ENCODE data around the gene ATP1B1. TPM values are rescaled to one million over a fixed set of nuclear protein-coding genes. Genes with fewer than 3 reads are reported as not detected.
"Not testable (repeated sequence)": the region's sequence is repeated elsewhere in the genome, so short reads cannot be mapped to it uniquely, and the experiment has no call there.

Gene ATP1B1
- total and polyA plus RNA-seq, 2 experiments from 2014 or later: 6.9 to 16.1 TPM

DNA sequence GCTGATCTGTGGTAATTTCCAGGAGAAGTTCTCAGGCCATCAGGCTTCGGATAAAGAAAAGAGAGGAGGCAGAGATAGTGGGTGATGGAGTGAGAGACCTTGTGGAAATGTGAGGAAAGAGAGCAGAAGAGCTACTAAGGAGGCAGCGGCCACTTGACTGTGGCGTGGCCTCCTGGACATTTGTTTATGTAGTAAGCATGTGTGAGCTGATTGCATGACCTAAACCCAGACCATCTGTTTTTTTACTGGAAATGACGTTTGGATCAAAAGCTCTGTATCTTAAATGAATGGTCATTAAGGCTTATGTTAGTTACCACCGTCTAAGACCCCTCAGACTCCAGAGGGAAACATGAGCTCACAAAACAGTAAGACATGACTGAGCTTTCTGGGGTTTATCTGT is 13.6 kb downstream of the ATP1B1 start:
- no peaks in the 10 kb centered on the region for H3K9me3 ChIP-seq (ENCODE audit: low read depth)
- no peaks in the 10 kb centered on the region for H4K20me1 ChIP-seq (ENCODE audit: insufficient read depth)
- peak overlapping the region; percentile 29; the same call in 1 of the 2 replicates for H3K27ac ChIP-seq
- no peak overlapping the region for H3K4me2 ChIP-seq (ENCODE audit: unreplicated experiment)
- peak overlapping the region; percentile 52 for H2AFZ ChIP-seq
- H3K9ac ChIP-seq: no peak overlapping the region
- H3K4me3 ChIP-seq: no peak overlapping the region
- no peak for DNase-seq
- no peaks in the 10 kb centered on the region for H3K27me3 ChIP-seq (replicated peaks; ENCODE audit: insufficient read depth)
- peaks cover 13% of the 10 kb centered on the region for H3F3A ChIP-seq (ENCODE audit: insufficient read depth)
- in situ Hi-C loops (cut with MboI): loop anchor here (10.0 to 25.0 kb wide), 2 partner anchors 515 to 683 kb away; no protein-coding TSS in a partner anchor
- WGBS, 2 experiments (ENCODE audit: low coverage in 1 of 2, low lambda C conversion rate in 2 of 2, missing lambda C conversion rate in 2 of 2): 81 to 84% methylated on average over 5 of the region's 5 CpGs
- no peaks in the 10 kb centered on the region for H3K79me2 ChIP-seq (ENCODE audit: insufficient read depth)
- TF ChIP-seq EZH2phosphoT487 (IDR thresholded peaks at IDR 0.05; ENCODE audit: insufficient read depth, low read depth): no peak
- TF ChIP-seq EZH2 (IDR thresholded peaks at IDR 0.05; ENCODE audit: insufficient read depth, poor library complexity, severe bottlenecking): no peak
- H3K9me2 ChIP-seq (ENCODE audit: insufficient read depth): no peaks in the 10 kb centered on the region
- H3K36me3 ChIP-seq (ENCODE audit: low read depth): no peaks in the 10 kb centered on the region
- H3K4me1 ChIP-seq (ENCODE audit: insufficient read depth): peaks cover 14% of the 10 kb centered on the region

- H3K79me2 ChIP-seq (ENCODE audit: insufficient read depth): no peaks in the 10 kb centered on the region
- H3K27me3 ChIP-seq (replicated peaks; ENCODE audit: insufficient read depth): no peaks in the 10 kb centered on the region
- no peak overlapping the region for H3K4me2 ChIP-seq (ENCODE audit: unreplicated experiment)
- TF ChIP-seq EZH2 (IDR thresholded peaks at IDR 0.05; ENCODE audit: insufficient read depth, poor library complexity, severe bottlenecking): no peak
- no peak overlapping the region for H2AFZ ChIP-seq
- WGBS, 2 experiments (ENCODE audit: low coverage in 1 of 2, low lambda C conversion rate in 2 of 2, missing lambda C conversion rate in 2 of 2): 78 to 81% methylated on average over 6 of the region's 6 CpGs
- H3K4me1 ChIP-seq (ENCODE audit: insufficient read depth): peaks cover 14% of the 10 kb centered on the region
- no peak overlapping the region for H3K27ac ChIP-seq
- H3F3A ChIP-seq (ENCODE audit: insufficient read depth): peaks cover 13% of the 10 kb centered on the region
- no peaks in the 10 kb centered on the region for H4K20me1 ChIP-seq (ENCODE audit: insufficient read depth)
- no peaks in the 10 kb centered on the region for H3K9me2 ChIP-seq (ENCODE audit: insufficient read depth)
- in situ Hi-C loops (cut with MboI): loop anchor here (10.0 to 25.0 kb wide), 2 partner anchors 517 to 684 kb away; no protein-coding TSS in a partner anchor
- no peaks in the 10 kb centered on the region for H3K9me3 ChIP-seq (ENCODE audit: low read depth)
- DNase-seq: no peak
- H3K9ac ChIP-seq: no peak overlapping the region
- H3K36me3 ChIP-seq (ENCODE audit: low read depth): no peaks in the 10 kb centered on the region
- no peak overlapping the region for H3K4me3 ChIP-seq
These were observed 14.8 kb downstream of the ATP1B1 start for GRCh38 chr1:169121146-169121923.

- no peak overlapping the region for H2AFZ ChIP-seq
- no peaks in the 10 kb centered on the region for H3K9me2 ChIP-seq (ENCODE audit: insufficient read depth)
- H3F3A ChIP-seq (ENCODE audit: insufficient read depth): peaks cover 13% of the 10 kb centered on the region
- H3K9ac ChIP-seq: no peak overlapping the region
- no peak for DNase-seq
- in situ Hi-C loops (cut with MboI): loop anchor here (10.0 to 25.0 kb wide), 2 partner anchors 518 to 686 kb away; no protein-coding TSS in a partner anchor
- no peaks in the 10 kb centered on the region for H3K27me3 ChIP-seq (replicated peaks; ENCODE audit: insufficient read depth)
- H3K36me3 ChIP-seq (ENCODE audit: low read depth): no peaks in the 10 kb centered on the region
- TF ChIP-seq EZH2phosphoT487 (IDR thresholded peaks at IDR 0.05; ENCODE audit: insufficient read depth, low read depth) (no peak), EZH2 (IDR thresholded peaks at IDR 0.05; ENCODE audit: insufficient read depth, poor library complexity, severe bottlenecking) (no peak)
- no peak overlapping the region for H3K4me2 ChIP-seq (ENCODE audit: unreplicated experiment)
- H3K79me2 ChIP-seq (ENCODE audit: insufficient read depth): no peaks in the 10 kb centered on the region
- no peak overlapping the region for H3K27ac ChIP-seq
- H3K4me1 ChIP-seq (ENCODE audit: insufficient read depth): peaks cover 21% of the 10 kb centered on the region
- no peaks in the 10 kb centered on the region for H4K20me1 ChIP-seq (ENCODE audit: insufficient read depth)
- WGBS, 2 experiments (ENCODE audit: low coverage in 1 of 2, low lambda C conversion rate in 2 of 2, missing lambda C conversion rate in 2 of 2): 92 to 93% methylated on average over 6 of the region's 6 CpGs
- H3K4me3 ChIP-seq: no peak overlapping the region
- H3K9me3 ChIP-seq (ENCODE audit: low read depth): no peaks in the 10 kb centered on the region
These were observed 16.5 kb downstream of the ATP1B1 start for GRCh38 chr1:169122976-169123375.

GRCh38 chr1:169124459-169124858 is 18.0 kb downstream of the ATP1B1 start:
- H3K27ac ChIP-seq: no peak overlapping the region
- 96 to 97% methylated on average over 2 of the region's 2 CpGs for WGBS, 2 experiments (ENCODE audit: low coverage in 1 of 2, low lambda C conversion rate in 2 of 2, missing lambda C conversion rate in 2 of 2)
- H3K9ac ChIP-seq: no peak overlapping the region
- no peak for DNase-seq
- no peaks in the 10 kb centered on the region for H3K9me2 ChIP-seq (ENCODE audit: insufficient read depth)
- H2AFZ ChIP-seq: no peak overlapping the region
- no peaks in the 10 kb centered on the region for H4K20me1 ChIP-seq (ENCODE audit: insufficient read depth)
- no peak overlapping the region for H3K4me2 ChIP-seq (ENCODE audit: unreplicated experiment)
- in situ Hi-C loops (cut with MboI): loop anchor here (10.0 to 25.0 kb wide), 2 partner anchors 520 to 687 kb away; no protein-coding TSS in a partner anchor
- H3K27me3 ChIP-seq (replicated peaks; ENCODE audit: insufficient read depth): no peaks in the 10 kb centered on the region
- H3K9me3 ChIP-seq (ENCODE audit: low read depth): no peaks in the 10 kb centered on the region
- H3F3A ChIP-seq (ENCODE audit: insufficient read depth): peaks cover 5% of the 10 kb centered on the region; the same call in 1 of the 2 replicates
- no peaks in the 10 kb centered on the region for H3K79me2 ChIP-seq (ENCODE audit: insufficient read depth)
- no peak overlapping the region for H3K4me3 ChIP-seq
- peaks cover 12% of the 10 kb centered on the region; the same call in 1 of the 2 replicates for H3K4me1 ChIP-seq (ENCODE audit: insufficient read depth)
- TF ChIP-seq EZH2phosphoT487 (IDR thresholded peaks at IDR 0.05; ENCODE audit: insufficient read depth, low read depth): no peak
- no peak for TF ChIP-seq EZH2 (IDR thresholded peaks at IDR 0.05; ENCODE audit: insufficient read depth, poor library complexity, severe bottlenecking)
- no peaks in the 10 kb centered on the region for H3K36me3 ChIP-seq (ENCODE audit: low read depth)

GRCh38 chr1:169125597-169125996 is 19.1 kb downstream of the ATP1B1 start:
- in situ Hi-C loops (cut with MboI): loop anchor here (10.0 kb wide), 1 partner anchor 521 kb away; no protein-coding TSS in a partner anchor
- not testable (repeated sequence) for H3K79me2 ChIP-seq (ENCODE audit: insufficient read depth); H3K36me3 ChIP-seq (ENCODE audit: low read depth); H4K20me1 ChIP-seq (ENCODE audit: insufficient read depth); H3K4me1 ChIP-seq (ENCODE audit: insufficient read depth); H3K4me2 ChIP-seq (ENCODE audit: unreplicated experiment); H3K9me2 ChIP-seq (ENCODE audit: insufficient read depth); H2AFZ ChIP-seq; H3K4me3 ChIP-seq; H3F3A ChIP-seq (ENCODE audit: insufficient read depth); H3K27ac ChIP-seq; H3K9me3 ChIP-seq (ENCODE audit: low read depth); DNase-seq; H3K27me3 ChIP-seq (replicated peaks; ENCODE audit: insufficient read depth); H3K9ac ChIP-seq
- 90 to 94% methylated on average over 6 of the region's 6 CpGs for whole genome bisulfite sequencing, 2 experiments (ENCODE audit: low coverage in 1 of 2, low lambda C conversion rate in 2 of 2, missing lambda C conversion rate in 2 of 2)

All from GM23248 (cell line).